HEK293 (cell line): Measurements from ENCODE around the gene ACTA1.

Experiments
- GLI4 ChIP-seq: fragments of 450-650 bp; formaldehyde crosslinking; IDR thresholded peaks from 2 replicates; pipeline ENCODE4 v1.5.1; 2016; ENCODE audit warnings: missing biosample characterization, missing genetic modification characterization
- MZF1 ChIP-seq: fragments of 450-650 bp; formaldehyde crosslinking; IDR thresholded peaks from 2 replicates; pipeline ENCODE4 v1.5.1; 2017; ENCODE audit warnings: missing biosample characterization, missing genetic modification characterization, borderline replicate concordance
- ZBTB17 ChIP-seq: fragments of 450-650 bp; formaldehyde crosslinking; IDR thresholded peaks from 2 replicates; pipeline ENCODE4 v1.5.1; 2016; ENCODE audit warnings: missing biosample characterization, missing genetic modification characterization
- ZNF121 ChIP-seq: fragments of 450-650 bp; formaldehyde crosslinking; IDR thresholded peaks from 2 replicates; pipeline ENCODE4 v1.5.1; 2016; ENCODE audit warnings: missing biosample characterization, missing genetic modification characterization
- ZNF138 ChIP-seq: fragments of 450-650 bp; formaldehyde crosslinking; IDR thresholded peaks from 2 replicates; pipeline ENCODE4 v1.5.1; 2016; ENCODE audit warnings: missing biosample characterization, missing genetic modification characterization, borderline replicate concordance
- ZNF169 ChIP-seq: fragments of 450-650 bp; formaldehyde crosslinking; IDR thresholded peaks from 2 replicates; pipeline ENCODE4 v1.5.1; 2016; ENCODE audit warnings: missing biosample characterization, missing genetic modification characterization
- ZNF23 ChIP-seq: fragments of 450-650 bp; formaldehyde crosslinking; IDR thresholded peaks from 2 replicates; pipeline ENCODE4 v1.5.1; 2016; ENCODE audit warnings: missing biosample characterization, missing genetic modification characterization, borderline replicate concordance
- ZNF24 ChIP-seq: fragments of 450-650 bp; formaldehyde crosslinking; IDR thresholded peaks from 2 replicates; pipeline ENCODE4 v1.5.1; 2016; ENCODE audit warnings: missing biosample characterization, missing genetic modification characterization
- ZNF792 ChIP-seq: fragments of 450-650 bp; formaldehyde crosslinking; IDR thresholded peaks from 2 replicates; pipeline ENCODE4 v1.5.1; 2016; ENCODE audit warnings: missing biosample characterization, missing genetic modification characterization
- TF ChIP-seq, protein P1 (sequence below): fragments of 450-650 bp; formaldehyde crosslinking; conservative IDR thresholded peaks from 2 replicates; pipeline ENCODE4 v1.5.1; 2016; ENCODE audit warnings: low read depth, missing biosample characterization, missing genetic modification characterization
- TF ChIP-seq, protein P2 (sequence below): fragments of 450-650 bp; formaldehyde crosslinking; IDR thresholded peaks from 2 replicates; pipeline ENCODE4 v1.5.1; 2016; ENCODE audit warnings: missing biosample characterization, missing genetic modification characterization
- TF ChIP-seq, protein P3 (sequence below): fragments of 450-650 bp; formaldehyde crosslinking; IDR thresholded peaks from 2 replicates; pipeline ENCODE4; 2016; ENCODE audit warnings: missing biosample characterization, missing genetic modification characterization
- TF ChIP-seq, protein P4 (sequence below): fragments of 450-650 bp; formaldehyde crosslinking; IDR thresholded peaks from 2 replicates; pipeline ENCODE4 v1.5.1; 2016; ENCODE audit warnings: missing biosample characterization, missing genetic modification characterization

DNA sequence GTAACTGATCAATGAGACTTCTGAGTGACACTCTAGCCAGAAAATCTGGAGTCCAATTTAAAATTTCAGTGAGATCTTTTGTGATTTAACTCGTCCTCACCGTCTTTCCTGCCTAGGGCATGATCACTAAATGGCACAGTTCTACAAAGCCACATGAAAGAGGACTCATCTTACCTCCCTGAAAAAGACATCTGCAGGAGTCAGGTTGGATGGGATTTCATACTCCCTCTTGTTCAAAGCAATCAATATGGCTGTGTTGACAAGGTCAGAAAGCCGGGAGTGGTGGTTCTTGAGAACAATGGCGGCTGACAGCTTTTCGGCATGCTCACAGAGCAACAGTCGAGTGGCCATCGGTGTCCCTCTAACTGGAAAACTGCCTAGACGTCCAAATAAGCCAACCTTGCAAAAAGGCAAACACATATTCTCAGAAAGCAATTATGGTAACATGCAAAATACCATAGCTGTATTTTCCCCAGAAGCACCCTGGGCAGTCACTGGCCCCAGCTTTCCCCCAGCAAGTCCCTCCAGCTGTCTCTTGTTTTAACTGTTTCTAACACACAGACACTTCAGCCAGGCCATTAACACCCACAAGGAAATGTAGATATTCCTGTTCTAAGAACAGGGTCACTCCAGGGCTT is 36.6 kb upstream of the ACTA1 start:
- TF ChIP-seq, protein P1, sequence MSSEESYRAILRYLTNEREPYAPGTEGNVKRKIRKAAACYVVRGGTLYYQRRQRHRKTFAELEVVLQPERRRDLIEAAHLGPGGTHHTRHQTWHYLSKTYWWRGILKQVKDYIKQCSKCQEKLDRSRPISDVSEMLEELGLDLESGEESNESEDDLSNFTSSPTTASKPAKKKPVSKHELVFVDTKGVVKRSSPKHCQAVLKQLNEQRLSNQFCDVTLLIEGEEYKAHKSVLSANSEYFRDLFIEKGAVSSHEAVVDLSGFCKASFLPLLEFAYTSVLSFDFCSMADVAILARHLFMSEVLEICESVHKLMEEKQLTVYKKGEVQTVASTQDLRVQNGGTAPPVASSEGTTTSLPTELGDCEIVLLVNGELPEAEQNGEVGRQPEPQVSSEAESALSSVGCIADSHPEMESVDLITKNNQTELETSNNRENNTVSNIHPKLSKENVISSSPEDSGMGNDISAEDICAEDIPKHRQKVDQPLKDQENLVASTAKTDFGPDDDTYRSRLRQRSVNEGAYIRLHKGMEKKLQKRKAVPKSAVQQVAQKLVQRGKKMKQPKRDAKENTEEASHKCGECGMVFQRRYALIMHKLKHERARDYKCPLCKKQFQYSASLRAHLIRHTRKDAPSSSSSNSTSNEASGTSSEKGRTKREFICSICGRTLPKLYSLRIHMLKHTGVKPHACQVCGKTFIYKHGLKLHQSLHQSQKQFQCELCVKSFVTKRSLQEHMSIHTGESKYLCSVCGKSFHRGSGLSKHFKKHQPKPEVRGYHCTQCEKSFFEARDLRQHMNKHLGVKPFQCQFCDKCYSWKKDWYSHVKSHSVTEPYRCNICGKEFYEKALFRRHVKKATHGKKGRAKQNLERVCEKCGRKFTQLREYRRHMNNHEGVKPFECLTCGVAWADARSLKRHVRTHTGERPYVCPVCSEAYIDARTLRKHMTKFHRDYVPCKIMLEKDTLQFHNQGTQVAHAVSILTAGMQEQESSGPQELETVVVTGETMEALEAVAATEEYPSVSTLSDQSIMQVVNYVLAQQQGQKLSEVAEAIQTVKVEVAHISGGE (tag by site-specific recombination): no peak
- no peak for TF ChIP-seq ZNF792 (tag by site-specific recombination)
- TF ChIP-seq, protein P2, sequence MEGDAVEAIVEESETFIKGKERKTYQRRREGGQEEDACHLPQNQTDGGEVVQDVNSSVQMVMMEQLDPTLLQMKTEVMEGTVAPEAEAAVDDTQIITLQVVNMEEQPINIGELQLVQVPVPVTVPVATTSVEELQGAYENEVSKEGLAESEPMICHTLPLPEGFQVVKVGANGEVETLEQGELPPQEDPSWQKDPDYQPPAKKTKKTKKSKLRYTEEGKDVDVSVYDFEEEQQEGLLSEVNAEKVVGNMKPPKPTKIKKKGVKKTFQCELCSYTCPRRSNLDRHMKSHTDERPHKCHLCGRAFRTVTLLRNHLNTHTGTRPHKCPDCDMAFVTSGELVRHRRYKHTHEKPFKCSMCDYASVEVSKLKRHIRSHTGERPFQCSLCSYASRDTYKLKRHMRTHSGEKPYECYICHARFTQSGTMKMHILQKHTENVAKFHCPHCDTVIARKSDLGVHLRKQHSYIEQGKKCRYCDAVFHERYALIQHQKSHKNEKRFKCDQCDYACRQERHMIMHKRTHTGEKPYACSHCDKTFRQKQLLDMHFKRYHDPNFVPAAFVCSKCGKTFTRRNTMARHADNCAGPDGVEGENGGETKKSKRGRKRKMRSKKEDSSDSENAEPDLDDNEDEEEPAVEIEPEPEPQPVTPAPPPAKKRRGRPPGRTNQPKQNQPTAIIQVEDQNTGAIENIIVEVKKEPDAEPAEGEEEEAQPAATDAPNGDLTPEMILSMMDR (tag by site-specific recombination): no peak
- TF ChIP-seq ZNF24: no peak
- TF ChIP-seq ZBTB17 (tag by site-specific recombination): no peak
- no peak for TF ChIP-seq ZNF138 (tag by site-specific recombination)
- TF ChIP-seq ZNF23 (tag by site-specific recombination): no peak
- no peak for TF ChIP-seq MZF1
- TF ChIP-seq GLI4 (tag by site-specific recombination): no peak
- TF ChIP-seq, protein P3, sequence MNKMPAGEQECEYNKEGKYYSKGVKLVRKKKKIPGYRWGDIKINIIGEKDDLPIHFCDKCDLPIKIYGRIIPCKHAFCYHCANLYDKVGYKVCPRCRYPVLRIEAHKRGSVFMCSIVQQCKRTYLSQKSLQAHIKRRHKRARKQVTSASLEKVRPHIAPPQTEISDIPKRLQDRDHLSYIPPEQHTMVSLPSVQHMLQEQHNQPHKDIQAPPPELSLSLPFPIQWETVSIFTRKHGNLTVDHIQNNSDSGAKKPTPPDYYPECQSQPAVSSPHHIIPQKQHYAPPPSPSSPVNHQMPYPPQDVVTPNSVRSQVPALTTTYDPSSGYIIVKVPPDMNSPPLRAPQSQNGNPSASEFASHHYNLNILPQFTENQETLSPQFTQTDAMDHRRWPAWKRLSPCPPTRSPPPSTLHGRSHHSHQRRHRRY: no peak
- TF ChIP-seq ZNF121 (tag by site-specific recombination): no peak
- TF ChIP-seq, protein P4, sequence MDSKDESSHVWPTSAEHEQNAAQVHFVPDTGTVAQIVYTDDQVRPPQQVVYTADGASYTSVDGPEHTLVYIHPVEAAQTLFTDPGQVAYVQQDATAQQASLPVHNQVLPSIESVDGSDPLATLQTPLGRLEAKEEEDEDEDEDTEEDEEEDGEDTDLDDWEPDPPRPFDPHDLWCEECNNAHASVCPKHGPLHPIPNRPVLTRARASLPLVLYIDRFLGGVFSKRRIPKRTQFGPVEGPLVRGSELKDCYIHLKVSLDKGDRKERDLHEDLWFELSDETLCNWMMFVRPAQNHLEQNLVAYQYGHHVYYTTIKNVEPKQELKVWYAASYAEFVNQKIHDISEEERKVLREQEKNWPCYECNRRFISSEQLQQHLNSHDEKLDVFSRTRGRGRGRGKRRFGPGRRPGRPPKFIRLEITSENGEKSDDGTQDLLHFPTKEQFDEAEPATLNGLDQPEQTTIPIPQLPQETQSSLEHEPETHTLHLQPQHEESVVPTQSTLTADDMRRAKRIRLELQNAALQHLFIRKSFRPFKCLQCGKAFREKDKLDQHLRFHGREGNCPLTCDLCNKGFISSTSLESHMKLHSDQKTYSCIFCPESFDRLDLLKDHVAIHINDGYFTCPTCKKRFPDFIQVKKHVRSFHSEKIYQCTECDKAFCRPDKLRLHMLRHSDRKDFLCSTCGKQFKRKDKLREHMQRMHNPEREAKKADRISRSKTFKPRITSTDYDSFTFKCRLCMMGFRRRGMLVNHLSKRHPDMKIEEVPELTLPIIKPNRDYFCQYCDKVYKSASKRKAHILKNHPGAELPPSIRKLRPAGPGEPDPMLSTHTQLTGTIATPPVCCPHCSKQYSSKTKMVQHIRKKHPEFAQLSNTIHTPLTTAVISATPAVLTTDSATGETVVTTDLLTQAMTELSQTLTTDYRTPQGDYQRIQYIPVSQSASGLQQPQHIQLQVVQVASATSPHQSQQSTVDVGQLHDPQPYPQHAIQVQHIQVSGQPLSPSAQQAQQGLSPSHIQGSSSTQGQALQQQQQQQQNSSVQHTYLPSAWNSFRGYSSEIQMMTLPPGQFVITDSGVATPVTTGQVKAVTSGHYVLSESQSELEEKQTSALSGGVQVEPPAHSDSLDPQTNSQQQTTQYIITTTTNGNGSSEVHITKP (tag by site-specific recombination): no peak
- TF ChIP-seq ZNF169 (tag by site-specific recombination): no peak
